GM23248 (cell line): ENCODE results near the gene NSF.
"Not testable (repeated sequence)": the region's sequence is repeated elsewhere in the genome, so short reads cannot be mapped to it uniquely, and the experiment has no call there.

Experiments used
- EZH2 ChIP-seq: fragments of 200-600 bp; sonication (generic); IDR thresholded peaks from 2 replicates; pipeline ENCODE4 v1.6.1; 2018; ENCODE audit warnings: antibody characterized with exemption, mild to moderate bottlenecking; ENCODE audit not compliant: insufficient read depth, poor library complexity, severe bottlenecking
- EZH2phosphoT487 ChIP-seq: fragments of 200-600 bp; sonication (generic); IDR thresholded peaks from 2 replicates; pipeline ENCODE4 v1.6.1; 2018; ENCODE audit warnings: antibody characterized with exemption, moderate library complexity, mild to moderate bottlenecking, low read depth; ENCODE audit not compliant: insufficient read depth

DNA sequence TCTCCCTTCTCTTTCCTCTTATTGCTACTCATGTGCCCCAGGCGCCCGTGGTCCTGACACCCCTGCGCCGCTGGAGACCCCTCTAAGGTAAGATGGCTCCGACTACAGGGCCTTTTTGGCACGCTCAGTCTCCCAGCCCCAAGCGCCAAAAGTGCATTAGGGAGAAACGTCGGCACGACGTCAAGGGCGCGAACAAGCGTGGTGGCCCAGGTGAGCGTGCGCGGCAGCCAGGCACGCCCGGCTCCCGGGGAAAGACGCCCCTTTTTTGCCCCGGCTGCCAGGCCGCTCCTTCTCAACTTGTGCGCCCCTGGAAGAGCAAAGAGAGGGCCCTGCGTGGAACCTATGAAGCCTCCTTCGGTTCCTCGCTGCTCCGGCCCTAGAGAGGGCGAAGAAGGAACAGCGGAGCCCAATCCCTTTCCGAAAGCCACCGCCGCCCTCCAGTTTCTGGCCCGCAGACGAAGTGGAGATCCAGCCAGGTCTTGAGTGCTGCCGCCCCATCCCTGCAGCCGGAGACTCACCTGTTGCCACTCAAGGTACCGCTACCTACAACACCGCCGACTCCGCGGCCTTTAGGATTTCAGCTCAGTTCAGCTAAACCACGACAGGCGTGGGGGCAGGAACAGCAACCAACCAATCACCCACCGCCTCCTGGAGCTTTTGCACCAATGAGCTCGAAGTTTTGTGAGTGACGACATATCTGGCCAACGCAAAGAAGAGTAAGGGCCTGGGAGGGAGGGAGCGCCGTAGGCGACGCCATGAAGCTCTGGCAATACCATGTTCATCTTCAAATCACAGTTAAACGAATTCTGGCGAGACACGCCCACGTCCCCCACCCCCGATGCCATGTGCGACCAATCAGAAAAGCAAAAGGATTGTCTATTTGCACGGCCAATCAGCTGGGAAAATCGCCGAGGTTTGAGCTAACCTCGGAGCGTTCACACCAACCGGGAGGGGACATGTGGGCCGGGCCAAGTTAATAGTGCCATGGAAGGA lies 11.1 kb upstream of the NSF start, which contains the start of gene ARL17A:
- TF ChIP-seq EZH2phosphoT487, EZH2: not testable (repeated sequence)
